Omental fat pad (tissue), 4 donors: ENCODE results near the gene PNN. TPM values are rescaled to one million over a fixed set of nuclear protein-coding genes. Genes with fewer than 3 reads are reported as not detected.
"Not testable (repeated sequence)": the region's sequence is repeated elsewhere in the genome, so short reads cannot be mapped to it uniquely, and the experiment has no call there.

Source experiments
- ATAC-seq: fragments of 150-250 bp; one replicate; pipeline ENCODE4 v1.9.1; 2016; ENCODE audit warnings: mild to moderate bottlenecking, moderate library complexity; ENCODE audit not compliant: low FRiP score
- DNase-seq: peaks from one replicate; pipeline ENCODE4 v3.0.0-alpha.2; 2019; ENCODE audit warnings: low spot score
- total RNA-seq, 4 donors: library from RNA; depleted of rRNA; stranded (reverse); fragments of >200 nt; gene quantifications; one replicate each; pipeline ENCODE4 v1.1.0, GENCODE V29; 2016
- TF ChIP-seq, protein P1 (sequence below), 3 donors: fragments of 450-650 bp; IDR thresholded peaks; one replicate each; pipeline ENCODE4 v1.5.1; 2016 to 2017; ENCODE audit warnings: antibody characterized with exemption in 3 of 3, mild to moderate bottlenecking in 3 of 3, moderate library complexity in 2 of 3

The PNN gene
- total RNA-seq, 4 donors from 2014 or later: 26.4 to 59.4 (median 37.7) TPM

DNA sequence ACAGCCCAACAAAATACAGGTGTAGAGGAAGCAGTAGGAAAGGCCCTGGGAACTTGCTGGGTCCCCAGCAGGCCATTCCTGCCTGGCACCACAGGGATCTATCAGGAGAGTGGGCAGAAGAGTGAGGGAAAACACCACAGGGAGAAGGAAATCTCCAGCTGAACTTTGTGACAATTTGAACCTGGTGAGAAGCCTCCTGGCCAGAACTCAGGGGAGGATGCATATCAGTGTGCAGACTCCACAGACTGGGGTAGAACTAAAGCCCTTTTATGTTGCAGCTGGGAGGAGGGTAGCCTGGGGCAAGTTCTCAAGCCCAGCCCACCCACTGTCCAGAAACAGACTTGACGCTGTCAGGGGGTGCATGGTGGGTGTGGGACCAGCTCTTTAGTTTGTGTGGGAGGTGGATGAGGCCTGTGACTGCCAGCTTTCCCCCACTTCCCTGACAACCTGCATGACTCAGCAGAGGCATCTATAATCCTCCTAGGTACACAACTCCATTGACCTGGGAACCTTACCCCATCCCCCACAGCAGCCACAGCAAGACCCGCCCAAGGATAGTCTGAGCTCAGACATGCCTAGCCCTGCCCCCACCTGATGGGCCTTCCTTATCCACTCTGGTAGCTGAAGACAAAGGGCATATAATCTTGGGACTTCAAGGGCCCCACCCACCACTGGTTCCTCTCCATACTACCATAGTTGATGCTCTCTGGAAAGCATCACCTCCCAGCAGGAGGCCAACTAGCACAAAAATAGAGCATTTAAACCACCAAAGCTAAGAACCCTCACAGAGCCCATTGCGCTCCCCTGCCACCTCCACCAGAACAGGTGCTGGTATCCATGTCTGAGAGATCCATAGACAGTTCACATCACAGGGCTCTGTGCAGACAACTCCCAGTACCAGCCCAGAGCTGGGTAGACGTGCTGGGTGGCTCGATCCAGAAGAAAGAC, 28.9 kb downstream of the PNN start:
- DNase-seq (no peak), ATAC-seq (no peak)
- TF ChIP-seq, protein P1, sequence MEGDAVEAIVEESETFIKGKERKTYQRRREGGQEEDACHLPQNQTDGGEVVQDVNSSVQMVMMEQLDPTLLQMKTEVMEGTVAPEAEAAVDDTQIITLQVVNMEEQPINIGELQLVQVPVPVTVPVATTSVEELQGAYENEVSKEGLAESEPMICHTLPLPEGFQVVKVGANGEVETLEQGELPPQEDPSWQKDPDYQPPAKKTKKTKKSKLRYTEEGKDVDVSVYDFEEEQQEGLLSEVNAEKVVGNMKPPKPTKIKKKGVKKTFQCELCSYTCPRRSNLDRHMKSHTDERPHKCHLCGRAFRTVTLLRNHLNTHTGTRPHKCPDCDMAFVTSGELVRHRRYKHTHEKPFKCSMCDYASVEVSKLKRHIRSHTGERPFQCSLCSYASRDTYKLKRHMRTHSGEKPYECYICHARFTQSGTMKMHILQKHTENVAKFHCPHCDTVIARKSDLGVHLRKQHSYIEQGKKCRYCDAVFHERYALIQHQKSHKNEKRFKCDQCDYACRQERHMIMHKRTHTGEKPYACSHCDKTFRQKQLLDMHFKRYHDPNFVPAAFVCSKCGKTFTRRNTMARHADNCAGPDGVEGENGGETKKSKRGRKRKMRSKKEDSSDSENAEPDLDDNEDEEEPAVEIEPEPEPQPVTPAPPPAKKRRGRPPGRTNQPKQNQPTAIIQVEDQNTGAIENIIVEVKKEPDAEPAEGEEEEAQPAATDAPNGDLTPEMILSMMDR (IDR thresholded peaks at IDR 0.05): no peak

DNA sequence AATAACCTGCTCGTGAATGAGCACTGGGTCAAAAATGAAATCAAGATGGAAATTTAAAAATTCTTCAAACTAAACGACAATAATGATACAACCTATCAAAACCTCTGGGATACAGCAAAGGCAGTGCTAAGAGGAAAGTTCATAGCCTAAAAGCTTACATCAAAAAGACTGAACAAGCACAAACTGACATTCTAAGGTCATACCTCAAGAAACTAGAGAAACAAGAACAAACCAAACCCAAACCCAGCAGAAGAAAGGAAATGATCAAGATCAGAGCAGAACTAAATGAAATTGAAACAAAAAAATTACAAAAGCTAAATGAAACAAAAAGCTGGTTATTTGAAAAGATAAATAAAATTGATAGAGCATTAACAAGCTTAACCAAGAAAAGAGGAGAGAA, 32.4 kb downstream of the PNN start:
- DNase-seq, ATAC-seq: not testable (repeated sequence)

DNA sequence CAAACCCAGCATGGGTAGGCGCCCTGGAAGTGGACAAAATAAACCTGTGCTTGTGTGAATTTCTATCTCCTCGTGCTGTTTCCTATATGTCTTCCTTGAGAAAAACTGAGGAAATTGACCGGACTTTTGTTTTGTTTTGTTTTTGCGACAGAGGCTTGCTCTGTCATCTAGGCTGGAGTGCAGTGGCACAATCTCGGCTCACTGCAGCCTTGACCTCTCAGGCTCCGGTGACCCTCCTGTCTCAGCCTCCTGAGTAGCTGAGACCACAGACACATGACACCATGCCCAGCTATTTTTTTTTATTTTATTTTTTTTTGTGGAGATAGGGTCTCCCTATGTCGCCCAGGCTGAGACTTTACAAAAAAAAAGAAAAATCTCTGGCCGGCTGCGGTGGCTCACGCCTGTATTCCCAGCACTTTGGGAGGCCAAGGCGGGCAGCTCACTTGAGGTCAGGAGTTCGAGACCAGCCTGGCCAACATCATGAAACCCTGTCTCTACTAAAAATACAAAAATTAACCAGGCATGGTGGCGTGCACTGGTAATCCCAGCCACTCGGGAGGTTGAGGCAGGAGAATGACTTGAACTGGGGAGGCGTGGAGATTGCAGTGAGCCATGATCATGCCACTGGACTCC, 36.2 kb downstream of the PNN start:
- ATAC-seq: no peak
- TF ChIP-seq, protein P1 (IDR thresholded peaks at IDR 0.05): no peak
- DNase-seq: no peak

DNA sequence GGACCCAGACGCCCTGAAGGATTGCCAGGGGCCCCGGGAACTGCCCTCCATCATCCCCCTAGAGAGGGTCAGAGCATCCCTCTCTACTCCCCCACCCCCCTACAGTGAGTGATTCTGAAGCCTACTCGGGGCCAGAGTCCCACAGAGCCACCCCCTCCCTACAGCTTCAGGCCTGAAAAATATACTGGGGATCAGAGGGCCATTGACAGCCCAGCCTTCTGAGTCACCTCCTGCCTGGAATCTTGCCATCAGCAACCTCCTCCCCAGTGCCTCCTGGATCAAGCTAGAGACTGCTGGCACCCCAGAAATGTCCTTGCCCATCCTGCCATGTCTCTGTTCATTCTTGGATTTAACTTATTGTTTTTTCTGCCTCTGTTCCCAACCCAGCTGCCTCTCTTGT, 37.0 kb downstream of the PNN start:
- ATAC-seq: no peak
- DNase-seq: no peak
- TF ChIP-seq, protein P1 (IDR thresholded peaks at IDR 0.05): no peak

DNA sequence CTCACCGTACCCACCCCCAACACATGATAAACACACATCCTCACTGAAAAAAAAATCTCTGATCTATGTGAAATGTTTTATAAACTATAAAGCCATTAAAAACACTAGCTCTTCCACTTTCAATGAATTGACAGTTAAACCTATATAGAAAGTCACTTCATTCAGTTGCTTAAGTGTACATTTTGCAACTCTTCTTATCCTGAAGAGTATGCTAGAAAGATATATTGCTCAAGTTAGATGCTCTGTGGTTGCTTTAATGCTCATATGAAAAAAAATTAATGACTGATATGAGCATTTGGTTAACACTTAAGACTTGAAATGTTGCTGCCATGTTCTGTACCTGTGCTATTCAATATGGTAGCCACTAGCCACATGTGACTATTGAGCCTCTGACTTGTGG, 37.6 kb downstream of the PNN start:
- DNase-seq: no peak
- no peak for ATAC-seq
- TF ChIP-seq, protein P1 (IDR thresholded peaks at IDR 0.05): no peak

DNA sequence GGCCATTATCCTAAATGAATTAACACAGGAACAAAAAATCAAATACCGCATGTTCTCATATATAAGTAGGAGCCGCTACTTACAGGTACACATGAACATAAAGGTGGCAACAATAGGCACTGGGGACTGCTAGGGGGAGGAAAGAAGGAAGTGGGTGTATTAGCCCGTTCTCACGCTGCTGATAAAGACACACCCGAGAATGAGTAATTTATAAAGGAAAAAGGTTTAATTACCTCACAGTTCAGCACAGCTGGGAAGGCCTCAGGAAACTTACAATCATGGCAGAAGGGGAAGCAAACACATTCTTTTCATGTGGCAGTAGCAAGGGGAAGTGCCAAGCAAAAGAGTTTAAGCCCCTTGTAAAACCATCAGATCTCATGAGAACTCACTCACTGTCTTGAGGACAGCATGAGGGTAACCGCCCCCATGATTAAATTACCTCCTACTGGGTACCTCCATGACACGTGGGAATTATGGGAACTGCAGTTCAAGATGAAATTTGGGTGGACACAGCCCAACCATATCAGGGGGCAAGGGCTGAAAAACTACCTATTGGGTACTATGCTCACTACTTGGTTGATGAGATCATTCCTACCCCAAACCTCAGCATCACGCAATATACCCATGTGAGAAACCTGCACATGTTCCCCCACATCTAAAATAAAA, 42.3 kb downstream of the PNN start:
- ATAC-seq (no peak), DNase-seq (no peak)
- TF ChIP-seq, protein P1 (IDR thresholded peaks at IDR 0.05): no peak

DNA sequence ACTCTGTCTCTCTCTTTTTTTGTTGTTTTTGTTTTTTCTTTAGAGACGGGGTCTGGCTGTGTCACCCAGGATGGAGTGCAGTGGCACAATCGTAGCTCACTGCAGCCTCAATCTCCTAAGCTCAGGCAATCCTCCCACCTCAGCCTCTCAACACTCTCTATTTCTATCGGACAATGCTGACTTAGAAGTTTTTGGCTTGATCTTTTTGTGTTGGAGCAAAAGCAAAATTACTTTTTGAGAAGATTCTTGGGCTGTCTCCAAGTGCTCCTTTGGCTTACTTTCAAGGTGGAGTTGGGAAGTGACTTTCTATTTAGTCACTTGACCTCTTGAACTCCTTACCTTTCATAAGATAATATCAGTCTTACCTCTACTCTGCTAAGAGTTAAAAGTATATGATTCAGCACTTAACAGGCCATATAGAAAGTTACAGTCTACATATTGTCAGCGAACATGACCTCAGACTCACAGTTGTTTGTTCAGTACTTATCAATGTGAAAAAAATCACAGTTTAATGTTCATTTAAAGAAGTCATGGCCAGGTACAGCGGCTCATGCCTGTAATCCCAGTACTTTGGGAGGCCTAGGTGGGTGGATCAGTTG, 43.2 kb downstream of the PNN start:
- TF ChIP-seq, protein P1 (IDR thresholded peaks at IDR 0.05): no peak
- DNase-seq (no peak), ATAC-seq (no peak)
